Measurements from ENCODE around the gene SERPIND1.
"Not testable (repeated sequence)": the region's sequence is repeated elsewhere in the genome, so short reads cannot be mapped to it uniquely, and the experiment has no call there.

The SERPIND1 gene

GRCh38 chr22:20816559-20816958 lies 42.6 kb downstream of the SERPIND1 start:
- DNase-seq (ENCODE audit: low read depth): no peak

GRCh38 chr22:20818471-20818870 lies 44.6 kb downstream of the SERPIND1 start:
- DNase-seq (ENCODE audit: low read depth): no peak

GRCh38 chr22:20819471-20819870 lies 45.6 kb downstream of the SERPIND1 start:
- no peak for DNase-seq (ENCODE audit: low read depth)

DNA sequence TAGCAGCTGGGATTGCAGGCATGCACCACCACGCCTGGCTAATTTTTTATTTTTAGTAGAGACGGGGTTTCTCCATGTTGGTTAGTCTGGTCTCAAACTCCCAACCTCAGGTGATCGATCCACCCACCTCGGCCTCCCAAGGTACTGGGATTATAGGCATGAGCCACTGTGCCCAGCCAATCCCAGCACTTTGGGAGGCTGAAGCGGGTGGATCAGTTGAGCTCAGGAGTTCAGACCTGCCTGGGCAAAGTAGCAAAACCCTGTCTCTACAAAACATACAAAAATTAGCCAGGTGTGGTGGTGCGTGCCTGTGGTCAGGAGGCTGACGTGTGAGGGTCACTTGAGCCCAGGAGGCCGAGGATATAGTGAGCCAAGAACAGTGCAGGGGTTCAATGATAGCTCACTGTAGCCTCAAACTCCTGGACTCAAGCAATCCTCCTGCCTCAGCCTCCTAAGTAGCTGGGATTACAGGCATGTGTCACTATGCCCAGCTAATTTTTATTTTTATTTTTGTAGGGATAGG lies 47.9 kb downstream of the SERPIND1 start:
- not testable (repeated sequence) for DNase-seq (ENCODE audit: low read depth)

DNA sequence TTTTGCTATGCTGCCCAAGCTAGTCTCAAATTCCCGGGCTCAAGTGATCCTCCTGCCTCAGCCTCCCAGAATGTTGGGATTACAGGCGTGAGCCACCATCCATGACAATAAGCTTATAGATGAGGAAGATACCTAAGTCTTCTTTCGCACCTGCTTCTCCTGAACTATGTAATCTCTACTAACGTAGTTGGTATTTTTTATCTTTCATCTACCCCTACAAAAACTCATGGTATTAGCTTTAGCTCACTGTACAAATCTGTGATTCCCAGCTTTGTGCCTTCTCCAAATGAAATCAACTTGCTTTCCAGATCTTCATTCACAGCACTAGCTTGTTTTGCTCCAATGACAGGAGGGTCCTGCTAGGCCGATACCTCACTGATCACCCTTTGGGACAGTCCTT lies 48.3 kb downstream of the SERPIND1 start:
- no peak for DNase-seq (ENCODE audit: low read depth)

- DNase-seq (ENCODE audit: low read depth): no peak
Measured at GRCh38 chr22:20823264-20823663, 49.4 kb downstream of the SERPIND1 start.

- not testable (repeated sequence) for DNase-seq (ENCODE audit: low read depth)
Measured at GRCh38 chr22:20825216-20825615, 51.3 kb downstream of the SERPIND1 start.

GRCh38 chr22:20825624-20826023 lies 51.7 kb downstream of the SERPIND1 start:
- no peak for DNase-seq (ENCODE audit: low read depth)

- not testable (repeated sequence) for DNase-seq (ENCODE audit: low read depth)
Measured at GRCh38 chr22:20826373-20827152, 52.6 kb downstream of the SERPIND1 start.

- no peak for DNase-seq (ENCODE audit: low read depth)
Measured at GRCh38 chr22:20829491-20830134, 55.7 kb downstream of the SERPIND1 start.

- DNase-seq (ENCODE audit: low read depth): no peak
Measured at GRCh38 chr22:20833225-20833665, 59.3 kb downstream of the SERPIND1 start.

- no peak for DNase-seq (ENCODE audit: low read depth)
Measured at GRCh38 chr22:20834206-20834605, 60.3 kb downstream of the SERPIND1 start.

DNA sequence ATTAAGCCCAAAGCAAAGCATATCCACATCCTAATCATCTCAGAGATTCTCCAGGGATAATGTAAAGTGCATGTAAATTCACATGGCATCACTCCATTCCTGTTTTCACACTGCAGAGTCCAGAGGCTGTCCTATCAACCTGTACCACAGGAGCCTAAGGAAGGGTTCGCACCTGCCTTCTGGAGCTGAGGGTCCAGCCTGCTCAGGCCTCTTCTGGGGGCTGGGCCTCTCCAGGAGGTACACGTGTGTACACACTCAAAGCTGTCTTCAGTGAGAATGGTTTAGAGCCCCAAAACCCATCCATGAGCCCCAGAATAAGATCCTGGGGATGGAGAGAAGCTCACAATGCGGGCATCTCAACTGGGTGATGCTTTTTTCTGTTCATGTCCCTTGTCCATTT lies 60.8 kb downstream of the SERPIND1 start:
- DNase-seq (ENCODE audit: low read depth): no peak

Measured in activated T-helper 9 cell treated with anti-CD3 and anti-CD28 coated beads, Interleukin-2, amount 50 U/mL, for 16 hours (primary cell).